Measurements from ENCODE around the gene HLCS. TPM values are rescaled to one million over a fixed set of nuclear protein-coding genes. Genes with fewer than 3 reads are reported as not detected.
A peak's percentile ranks its signal among the peaks of the same experiment; 100 is the strongest.

Gene HLCS
- total RNA-seq, 4 donors from 2014 or later: 20.0 to 75.4 (median 32.8) TPM

DNA sequence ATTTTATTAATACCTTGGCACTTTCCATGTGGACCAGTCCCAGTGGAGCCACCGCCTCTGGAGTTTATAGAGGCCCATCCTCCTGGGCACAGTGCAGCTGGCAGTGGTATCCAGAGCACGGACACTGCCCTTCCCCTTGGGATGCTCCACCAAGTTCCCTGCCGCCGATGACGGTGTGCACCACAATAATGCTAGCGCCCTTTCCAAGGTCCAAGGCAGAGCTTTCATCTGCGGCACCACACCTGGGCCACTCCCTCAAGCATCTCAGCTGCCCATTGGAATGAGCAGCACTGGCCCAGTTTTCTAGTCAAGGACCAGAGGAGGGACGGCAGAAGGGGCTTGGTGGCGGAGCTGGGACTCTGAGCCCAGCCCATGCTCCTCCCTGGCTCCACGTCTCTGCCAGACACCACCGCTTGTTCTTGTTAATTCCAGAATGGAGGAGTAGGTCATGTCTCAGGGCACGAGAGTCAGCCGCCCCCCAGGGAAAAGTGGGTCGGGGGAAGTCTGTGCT is 243.0 kb downstream of the HLCS start:
- Histone ChIP-seq H3K4me1 (peaks cover 0 to 14% (median 6%) of the 10 kb centered on the region in 4 donors), H3K27ac (no peak overlapping the region), H3K9me3 (no peaks in the 10 kb centered on the region), H3K36me3 (no peaks in the 10 kb centered on the region), H3K27me3 (peaks cover 7% of the 10 kb centered on the region), H3K4me3 (no peak overlapping the region)
- WGBS, 2 donors (ENCODE audit: low coverage in 1 of 2): 84% methylated on average over 14 of the region's 14 CpGs; no CpG with 5 or more reads in 1 of the 2 donors
- in situ Hi-C loops (cut with MboI; ENCODE audit: low pct_ligation_motif_present in 1 of 4, low pct_unique_long_range_greater_than_20kb in 1 of 4, low sequenced_read_pairs in 3 of 4) (no loop called here), intact Hi-C loops (cut with DNase I; ENCODE audit: low total_unique reads) (no loop called here)
- TF ChIP-seq EP300 (IDR thresholded peaks at IDR 0.05; ENCODE audit: low read depth): no peak
- TF ChIP-seq POLR2AphosphoS5 (IDR thresholded peaks at IDR 0.05): no peak
- no peak for TF ChIP-seq POLR2A (IDR thresholded peaks at IDR 0.05)
- TF ChIP-seq, protein P1, sequence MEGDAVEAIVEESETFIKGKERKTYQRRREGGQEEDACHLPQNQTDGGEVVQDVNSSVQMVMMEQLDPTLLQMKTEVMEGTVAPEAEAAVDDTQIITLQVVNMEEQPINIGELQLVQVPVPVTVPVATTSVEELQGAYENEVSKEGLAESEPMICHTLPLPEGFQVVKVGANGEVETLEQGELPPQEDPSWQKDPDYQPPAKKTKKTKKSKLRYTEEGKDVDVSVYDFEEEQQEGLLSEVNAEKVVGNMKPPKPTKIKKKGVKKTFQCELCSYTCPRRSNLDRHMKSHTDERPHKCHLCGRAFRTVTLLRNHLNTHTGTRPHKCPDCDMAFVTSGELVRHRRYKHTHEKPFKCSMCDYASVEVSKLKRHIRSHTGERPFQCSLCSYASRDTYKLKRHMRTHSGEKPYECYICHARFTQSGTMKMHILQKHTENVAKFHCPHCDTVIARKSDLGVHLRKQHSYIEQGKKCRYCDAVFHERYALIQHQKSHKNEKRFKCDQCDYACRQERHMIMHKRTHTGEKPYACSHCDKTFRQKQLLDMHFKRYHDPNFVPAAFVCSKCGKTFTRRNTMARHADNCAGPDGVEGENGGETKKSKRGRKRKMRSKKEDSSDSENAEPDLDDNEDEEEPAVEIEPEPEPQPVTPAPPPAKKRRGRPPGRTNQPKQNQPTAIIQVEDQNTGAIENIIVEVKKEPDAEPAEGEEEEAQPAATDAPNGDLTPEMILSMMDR (IDR thresholded peaks at IDR 0.05): no peak
- DNase-seq: no peak

- intact Hi-C loops (cut with DNase I; ENCODE audit: low total_unique reads): no loop called here
- in situ Hi-C loops (cut with MboI; ENCODE audit: low pct_ligation_motif_present in 1 of 4, low pct_unique_long_range_greater_than_20kb in 1 of 4, low sequenced_read_pairs in 3 of 4): no loop called here
- WGBS, 2 donors (ENCODE audit: low coverage in 1 of 2): 91 to 92% methylated on average over 10 to 21 of the region's 25 CpGs
- peaks cover 7% of the 10 kb centered on the region for H3K27me3 ChIP-seq
- TF ChIP-seq POLR2AphosphoS5 (IDR thresholded peaks at IDR 0.05) (no peak), EP300 (IDR thresholded peaks at IDR 0.05; ENCODE audit: low read depth) (no peak), POLR2A (IDR thresholded peaks at IDR 0.05) (no peak)
- TF ChIP-seq, protein P1 (IDR thresholded peaks at IDR 0.05): no peak
- no peak overlapping the region for H3K27ac ChIP-seq
- H3K4me1 ChIP-seq: peaks cover 0 to 14% (median 6%) of the 10 kb centered on the region in 4 donors
- no peak for DNase-seq
- no peak overlapping the region for H3K4me3 ChIP-seq
- H3K36me3 ChIP-seq: no peaks in the 10 kb centered on the region
- no peaks in the 10 kb centered on the region for H3K9me3 ChIP-seq
Observed at GRCh38 chr21:36722370-36723368, 243.8 kb downstream of the HLCS start.

DNA sequence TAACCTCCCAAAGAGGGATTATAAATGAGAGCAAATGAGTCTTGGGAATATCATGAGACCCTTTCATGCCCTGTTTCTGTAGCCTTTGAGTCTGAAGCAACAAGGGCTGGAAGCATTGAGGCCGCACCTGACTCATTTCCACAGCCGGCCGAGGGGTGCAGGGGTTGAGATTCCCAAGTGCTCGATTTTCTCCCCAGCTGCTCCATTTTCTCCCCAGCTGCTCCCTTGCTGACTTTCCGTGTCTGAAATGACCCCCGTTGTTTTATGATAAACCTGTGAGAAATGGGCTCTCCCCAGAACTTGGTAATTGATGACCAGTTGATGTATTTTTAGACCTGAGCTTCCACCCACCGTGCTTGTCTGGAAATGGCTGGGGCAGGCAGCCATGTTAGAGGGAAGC is 244.7 kb downstream of the HLCS start:
- in situ Hi-C loops (cut with MboI; ENCODE audit: low pct_ligation_motif_present in 1 of 4, low pct_unique_long_range_greater_than_20kb in 1 of 4, low sequenced_read_pairs in 3 of 4): no loop called here
- no peaks in the 10 kb centered on the region for H3K36me3 ChIP-seq
- peaks cover 0 to 14% (median 6%) of the 10 kb centered on the region in 4 donors for H3K4me1 ChIP-seq
- no peak for DNase-seq
- no peaks in the 10 kb centered on the region for H3K9me3 ChIP-seq
- peaks cover 16% of the 10 kb centered on the region for H3K27me3 ChIP-seq
- intact Hi-C loops (cut with DNase I; ENCODE audit: low total_unique reads): no loop called here
- no peak overlapping the region for H3K27ac ChIP-seq
- no peak overlapping the region for H3K4me3 ChIP-seq
- TF ChIP-seq EP300 (IDR thresholded peaks at IDR 0.05; ENCODE audit: low read depth): no peak
- TF ChIP-seq POLR2A (IDR thresholded peaks at IDR 0.05): no peak
- TF ChIP-seq, protein P1 (IDR thresholded peaks at IDR 0.05): no peak
- no peak for TF ChIP-seq POLR2AphosphoS5 (IDR thresholded peaks at IDR 0.05)
- 92 to 96% methylated on average over 5 to 7 of the region's 7 CpGs for WGBS, 2 donors (ENCODE audit: low coverage in 1 of 2)

DNA sequence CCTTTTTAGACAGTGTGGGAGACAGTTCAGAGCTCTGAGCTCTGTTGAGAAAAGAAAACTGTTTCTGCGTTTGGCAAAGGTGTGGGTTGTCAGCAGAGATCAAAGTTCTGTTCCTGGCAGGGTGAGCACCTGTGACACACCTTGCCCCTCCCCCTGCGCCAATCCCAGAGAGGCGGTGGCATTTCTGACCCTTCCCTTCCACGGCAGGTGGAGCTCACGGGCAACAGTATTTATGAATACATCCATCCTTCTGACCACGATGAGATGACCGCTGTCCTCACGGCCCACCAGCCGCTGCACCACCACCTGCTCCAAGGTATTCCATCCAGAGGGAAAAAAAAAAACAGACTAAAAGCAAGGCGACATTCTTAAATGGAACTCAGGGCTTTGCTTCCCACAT is 246.9 kb downstream of the HLCS start:
- Histone ChIP-seq H3K9me3 (no peaks in the 10 kb centered on the region), H3K27me3 (peaks cover 38% of the 10 kb centered on the region), H3K4me1 (peaks cover 0 to 14% (median 6%) of the 10 kb centered on the region in 4 donors), H3K36me3 (no peaks in the 10 kb centered on the region), H3K27ac (peak overlapping the region; percentile 84 to 94 (median 91)), H3K4me3 (peak overlapping the region in 2 of 4 donors; percentile 13 to 23)
- DNase-seq: peak; percentile 93
- in situ Hi-C loops (cut with MboI; ENCODE audit: low pct_ligation_motif_present in 1 of 4, low pct_unique_long_range_greater_than_20kb in 1 of 4, low sequenced_read_pairs in 3 of 4): no loop called here
- WGBS, 2 donors (ENCODE audit: low coverage in 1 of 2): 55 to 79% methylated on average over 10 of the region's 10 CpGs
- TF ChIP-seq, protein P1 (IDR thresholded peaks at IDR 0.05): peak in 3 of 5 experiments; percentile 17 to 44 (median 34)
- TF ChIP-seq POLR2AphosphoS5 (IDR thresholded peaks at IDR 0.05) (peak in 1 of 3 donors; percentile 38), POLR2A (IDR thresholded peaks at IDR 0.05) (no peak)
- intact Hi-C loops (cut with DNase I; ENCODE audit: low total_unique reads): no loop called here
